Osteoblast (primary cell): Measurements from ENCODE around the gene CD300LG. TPM values are rescaled to one million over a fixed set of nuclear protein-coding genes. Genes with fewer than 3 reads are reported as not detected.
A peak's percentile ranks its signal among the peaks of the same experiment; 100 is the strongest.

ENCODE experiments used
- DNase-seq: peaks from one replicate; pipeline ENCODE4 v3.0.0; 2011; ENCODE audit warnings: low spot score, mixed read lengths; ENCODE audit not compliant: insufficient read length; ENCODE audit errors: missing footprints
- H2AFZ ChIP-seq: 2 replicates; pipeline ENCODE4 v1.6.0; 2011; ENCODE audit warnings: mild to moderate bottlenecking, low read length
- H3K27ac ChIP-seq: 2 replicates; pipeline ENCODE4 v1.5.1; 2011; ENCODE audit warnings: mild to moderate bottlenecking, low read depth, low read length, moderate library complexity
- H3K27me3 ChIP-seq: 2 replicates; pipeline ENCODE4 v1.6.0; 2012; ENCODE audit warnings: mild to moderate bottlenecking, control low read depth, inconsistent platforms, low read length, moderate library complexity; ENCODE audit not compliant: insufficient read depth
- H3K36me3 ChIP-seq: 2 replicates; pipeline ENCODE4 v1.5.1; 2011; ENCODE audit warnings: mild to moderate bottlenecking, low read length, control low read depth, moderate library complexity; ENCODE audit not compliant: insufficient read depth
- H3K4me1 ChIP-seq: 2 replicates; pipeline ENCODE4 v1.5.1; 2011; ENCODE audit warnings: mild to moderate bottlenecking, low read length, control low read depth, moderate library complexity; ENCODE audit not compliant: insufficient read depth
- H3K4me2 ChIP-seq: 2 replicates; pipeline ENCODE4 v1.6.0; 2011; ENCODE audit warnings: mild to moderate bottlenecking, low read length; ENCODE audit not compliant: insufficient read depth
- H3K4me3 ChIP-seq: fragments of 200-600 bp; sonication (generic); 3 replicates; pipeline ENCODE4 v1.5.1; 2012; ENCODE audit warnings: mild to moderate bottlenecking, low read length, inconsistent platforms; ENCODE audit not compliant: insufficient read depth
- H3K79me2 ChIP-seq: 2 replicates; pipeline ENCODE4 v1.6.0; 2012; ENCODE audit warnings: mild to moderate bottlenecking, low read length, control low read depth, inconsistent platforms; ENCODE audit not compliant: insufficient read depth
- H3K9me3 ChIP-seq: 2 replicates; pipeline ENCODE4 v1.5.1; 2011; ENCODE audit warnings: low read depth, low read length, control low read depth
- H4K20me1 ChIP-seq: 2 replicates; pipeline ENCODE4 v1.6.0; 2012; ENCODE audit warnings: mild to moderate bottlenecking, low read length, control low read depth; ENCODE audit not compliant: insufficient read depth
- CTCF ChIP-seq: IDR thresholded peaks from 2 replicates; pipeline ENCODE4 v1.5.1; 2011; ENCODE audit warnings: mild to moderate bottlenecking, low read depth, low read length, moderate library complexity; ENCODE audit errors: extremely low read depth
- total RNA-seq: library from RNA; depleted of rRNA; stranded (reverse); fragments of >200 nt; gene quantifications from 2 replicates; pipeline ENCODE4 v1.2.3, GENCODE V29; 2012

The CD300LG gene
- total RNA-seq, 1 donor, result not detected

GRCh38 chr17:43907998-43908721, 61.2 kb downstream of the CD300LG start:
- Histone ChIP-seq H3K27me3 (peaks cover 41% of the 10 kb centered on the region), H3K36me3 (no peaks in the 10 kb centered on the region), H3K4me3 (peak overlapping the region; percentile 76), H3K79me2 (no peaks in the 10 kb centered on the region), H4K20me1 (no peaks in the 10 kb centered on the region), H3K27ac (no peak overlapping the region), H3K4me2 (peak overlapping the region; percentile 90), H3K9me3 (no peaks in the 10 kb centered on the region), H3K4me1 (peaks cover 15% of the 10 kb centered on the region), H2AFZ (peak overlapping the region; percentile 98)
- no peak for TF ChIP-seq CTCF
- DNase-seq, result peak; percentile 95

DNA sequence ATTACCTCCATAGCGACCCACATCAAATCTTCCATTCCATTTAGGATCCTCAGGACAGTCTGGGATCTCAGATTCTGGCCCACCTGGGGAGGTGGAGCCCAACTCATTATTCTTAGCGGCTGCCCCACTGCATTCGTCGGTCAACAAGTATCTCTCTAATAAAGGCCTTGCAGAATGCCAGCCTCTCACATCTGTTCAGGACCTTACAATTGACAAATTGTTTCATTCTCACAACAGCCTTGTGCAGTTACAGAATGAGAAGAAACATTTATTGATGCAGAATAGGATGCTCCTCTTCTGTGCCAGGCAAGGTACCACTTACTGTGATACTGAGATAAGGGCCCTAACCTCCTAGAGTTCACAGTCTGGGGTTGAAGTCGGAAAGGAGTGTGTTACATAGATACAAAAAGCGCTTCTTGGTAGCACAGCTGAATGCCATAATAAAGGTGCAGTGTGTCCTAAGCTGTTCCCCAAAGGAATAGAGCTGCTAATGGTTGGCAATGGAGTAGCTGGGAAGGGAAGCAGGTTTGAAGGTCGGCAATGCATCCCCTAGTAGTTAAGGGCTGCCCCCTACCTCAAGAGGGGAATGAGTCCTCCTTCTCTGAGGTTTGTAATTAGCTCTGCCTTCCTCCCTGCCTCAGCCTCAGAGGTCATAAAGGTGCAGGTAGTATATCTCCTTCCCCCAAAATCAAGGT, 62.7 kb downstream of the CD300LG start:
- Histone ChIP-seq H3K79me2 (no peaks in the 10 kb centered on the region), H4K20me1 (no peaks in the 10 kb centered on the region), H3K4me1 (peaks cover 15% of the 10 kb centered on the region), H3K36me3 (no peaks in the 10 kb centered on the region), H3K27me3 (peaks cover 41% of the 10 kb centered on the region), H2AFZ (no peak overlapping the region), H3K9me3 (no peaks in the 10 kb centered on the region), H3K4me3 (no peak overlapping the region), H3K27ac (no peak overlapping the region), H3K4me2 (no peak overlapping the region)
- no peak for TF ChIP-seq CTCF
- no peak for DNase-seq

DNA sequence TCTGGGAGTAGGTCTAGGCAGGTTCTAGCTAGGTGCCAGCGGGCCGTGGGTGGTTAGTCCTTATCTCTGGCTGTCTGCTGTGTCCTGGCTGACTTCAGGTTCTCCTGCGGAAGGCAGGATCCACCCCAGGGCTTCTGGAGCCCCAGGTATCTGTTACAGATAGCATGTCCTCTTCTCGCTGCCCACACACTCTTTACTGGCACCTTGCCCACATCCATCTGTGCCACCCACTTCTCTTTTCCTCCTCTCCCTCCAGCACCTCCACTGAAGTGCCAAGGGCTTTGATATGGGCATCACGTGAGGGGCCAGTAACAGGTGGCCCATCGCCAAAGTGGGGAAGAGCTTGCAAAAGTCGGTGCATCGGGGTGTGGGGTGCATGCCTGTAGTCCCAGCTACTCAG, 64.9 kb downstream of the CD300LG start:
- H3K27me3 ChIP-seq, result peaks cover 31% of the 10 kb centered on the region
- no peaks in the 10 kb centered on the region for H3K36me3 ChIP-seq
- H3K4me1 ChIP-seq, result peaks cover 9% of the 10 kb centered on the region
- no peak overlapping the region for H3K27ac ChIP-seq
- no peaks in the 10 kb centered on the region for H3K9me3 ChIP-seq
- DNase-seq, result no peak
- H3K79me2 ChIP-seq, result no peaks in the 10 kb centered on the region
- no peaks in the 10 kb centered on the region for H4K20me1 ChIP-seq
- H2AFZ ChIP-seq, result no peak overlapping the region
- no peak overlapping the region for H3K4me3 ChIP-seq
- H3K4me2 ChIP-seq, result no peak overlapping the region
- TF ChIP-seq CTCF, result no peak

- H3K9me3 ChIP-seq, result no peaks in the 10 kb centered on the region
- no peak for TF ChIP-seq CTCF
- no peak overlapping the region for H2AFZ ChIP-seq
- H3K27me3 ChIP-seq, result peaks cover 34% of the 10 kb centered on the region
- no peak overlapping the region for H3K4me2 ChIP-seq
- H3K79me2 ChIP-seq, result no peaks in the 10 kb centered on the region
- no peaks in the 10 kb centered on the region for H4K20me1 ChIP-seq
- H3K36me3 ChIP-seq, result no peaks in the 10 kb centered on the region
- peaks cover 5% of the 10 kb centered on the region for H3K4me1 ChIP-seq
- H3K27ac ChIP-seq, result no peak overlapping the region
- no peak overlapping the region for H3K4me3 ChIP-seq
- DNase-seq, result no peak
These were observed 65.8 kb downstream of the CD300LG start for GRCh38 chr17:43912635-43913304.
